Measurements from ENCODE around the gene TMC8.

The TMC8 gene

DNA sequence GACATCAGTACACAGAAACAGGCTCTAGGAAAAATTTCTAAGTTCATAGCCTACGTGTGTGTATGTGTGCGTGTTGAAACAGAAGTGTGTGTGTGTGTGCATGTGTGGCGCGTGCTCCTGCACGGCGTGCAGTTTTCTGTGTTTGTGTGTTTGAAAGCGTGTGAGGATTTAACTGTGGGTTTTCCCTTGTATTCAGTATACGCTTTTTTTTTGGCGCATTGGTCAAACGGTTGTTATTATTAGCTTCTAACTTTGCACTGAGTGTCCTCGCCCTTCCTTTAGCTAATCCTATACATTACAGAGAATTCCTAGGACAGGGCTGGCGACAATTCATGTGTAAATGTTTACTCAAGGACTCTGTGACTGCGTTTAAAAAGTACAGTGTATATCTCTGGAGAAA is 25.0 kb upstream of the TMC8 start:
- ATAC-seq (ENCODE audit: insufficient read depth, low read depth) = no peak
- no peak for DNase-seq

DNA sequence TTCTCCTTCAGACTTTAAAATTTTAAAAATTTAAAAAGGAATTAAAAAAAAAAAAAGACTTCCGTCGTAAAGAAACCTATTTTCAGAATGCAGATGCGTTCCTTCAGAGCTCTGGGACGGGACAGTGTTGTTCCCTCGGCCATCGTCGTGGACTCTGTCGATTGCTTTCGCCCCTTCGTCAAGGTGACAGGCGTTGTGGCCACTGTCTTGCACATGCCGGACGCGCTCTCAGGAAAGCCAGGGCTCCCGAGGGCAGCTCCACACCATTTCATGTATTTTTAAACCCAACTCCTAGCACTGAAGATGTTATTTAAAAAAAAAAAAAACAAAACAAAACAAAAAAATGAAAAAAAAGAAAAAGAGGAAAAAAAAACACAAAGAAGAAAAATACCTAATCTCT is 24.4 kb upstream of the TMC8 start:
- Histone ChIP-seq H4K20me1 (ENCODE audit: insufficient read depth, low read length) (no peaks in the 10 kb centered on the region), H3K4me2 (ENCODE audit: insufficient read depth, low read length) (no peak overlapping the region), H3K27me3 (ENCODE audit: insufficient read depth, low read length, poor library complexity) (no peaks in the 10 kb centered on the region), H3K27ac (ENCODE audit: low read length) (no peak overlapping the region), H3K4me1 (ENCODE audit: insufficient read depth, low read length) (no peaks in the 10 kb centered on the region), H3K9me3 (ENCODE audit: insufficient read depth, low read length, severe bottlenecking) (no peaks in the 10 kb centered on the region), H2AFZ (ENCODE audit: low read depth, low read length) (no peak overlapping the region), H3K4me3 (ENCODE audit: low read depth in 1 of 2, low read length in 2 of 2) (no peak overlapping the region), H3K9ac (ENCODE audit: low read depth, low read length) (no peak overlapping the region), H3K36me3 (ENCODE audit: insufficient read depth, low read length) (peaks cover 37% of the 10 kb centered on the region), H3K79me2 (ENCODE audit: insufficient read depth, low read length) (no peaks in the 10 kb centered on the region)
- ATAC-seq (ENCODE audit: insufficient read depth, low read depth) = no peak
- TF ChIP-seq, protein P1, sequence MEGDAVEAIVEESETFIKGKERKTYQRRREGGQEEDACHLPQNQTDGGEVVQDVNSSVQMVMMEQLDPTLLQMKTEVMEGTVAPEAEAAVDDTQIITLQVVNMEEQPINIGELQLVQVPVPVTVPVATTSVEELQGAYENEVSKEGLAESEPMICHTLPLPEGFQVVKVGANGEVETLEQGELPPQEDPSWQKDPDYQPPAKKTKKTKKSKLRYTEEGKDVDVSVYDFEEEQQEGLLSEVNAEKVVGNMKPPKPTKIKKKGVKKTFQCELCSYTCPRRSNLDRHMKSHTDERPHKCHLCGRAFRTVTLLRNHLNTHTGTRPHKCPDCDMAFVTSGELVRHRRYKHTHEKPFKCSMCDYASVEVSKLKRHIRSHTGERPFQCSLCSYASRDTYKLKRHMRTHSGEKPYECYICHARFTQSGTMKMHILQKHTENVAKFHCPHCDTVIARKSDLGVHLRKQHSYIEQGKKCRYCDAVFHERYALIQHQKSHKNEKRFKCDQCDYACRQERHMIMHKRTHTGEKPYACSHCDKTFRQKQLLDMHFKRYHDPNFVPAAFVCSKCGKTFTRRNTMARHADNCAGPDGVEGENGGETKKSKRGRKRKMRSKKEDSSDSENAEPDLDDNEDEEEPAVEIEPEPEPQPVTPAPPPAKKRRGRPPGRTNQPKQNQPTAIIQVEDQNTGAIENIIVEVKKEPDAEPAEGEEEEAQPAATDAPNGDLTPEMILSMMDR (IDR thresholded peaks at IDR 0.05; ENCODE audit: borderline replicate concordance, extremely low read depth, low read length, poor library complexity, severe bottlenecking) = no peak
- no peak for TF ChIP-seq EZH2 (IDR thresholded peaks at IDR 0.05; ENCODE audit: borderline replicate concordance, low read depth, low read length, severe bottlenecking)
- no peak for DNase-seq

More for the DNA sequence above, 25.0 kb upstream of the TMC8 start:
- Histone ChIP-seq H3K4me1 (ENCODE audit: insufficient read depth, low read length) (no peaks in the 10 kb centered on the region), H4K20me1 (ENCODE audit: insufficient read depth, low read length) (no peaks in the 10 kb centered on the region), H3K79me2 (ENCODE audit: insufficient read depth, low read length) (no peaks in the 10 kb centered on the region), H2AFZ (ENCODE audit: low read depth, low read length) (no peak overlapping the region), H3K9ac (ENCODE audit: low read depth, low read length) (no peak overlapping the region), H3K9me3 (ENCODE audit: insufficient read depth, low read length, severe bottlenecking) (no peaks in the 10 kb centered on the region), H3K4me3 (ENCODE audit: low read depth in 1 of 2, low read length in 2 of 2) (no peak overlapping the region), H3K27me3 (ENCODE audit: insufficient read depth, low read length, poor library complexity) (no peaks in the 10 kb centered on the region), H3K36me3 (ENCODE audit: insufficient read depth, low read length) (peaks cover 41% of the 10 kb centered on the region), H3K27ac (ENCODE audit: low read length) (no peak overlapping the region), H3K4me2 (ENCODE audit: insufficient read depth, low read length) (no peak overlapping the region)
- TF ChIP-seq EZH2 (IDR thresholded peaks at IDR 0.05; ENCODE audit: borderline replicate concordance, low read depth, low read length, severe bottlenecking) = no peak
- TF ChIP-seq, protein P1 (IDR thresholded peaks at IDR 0.05; ENCODE audit: borderline replicate concordance, extremely low read depth, low read length, poor library complexity, severe bottlenecking) = no peak

DNA sequence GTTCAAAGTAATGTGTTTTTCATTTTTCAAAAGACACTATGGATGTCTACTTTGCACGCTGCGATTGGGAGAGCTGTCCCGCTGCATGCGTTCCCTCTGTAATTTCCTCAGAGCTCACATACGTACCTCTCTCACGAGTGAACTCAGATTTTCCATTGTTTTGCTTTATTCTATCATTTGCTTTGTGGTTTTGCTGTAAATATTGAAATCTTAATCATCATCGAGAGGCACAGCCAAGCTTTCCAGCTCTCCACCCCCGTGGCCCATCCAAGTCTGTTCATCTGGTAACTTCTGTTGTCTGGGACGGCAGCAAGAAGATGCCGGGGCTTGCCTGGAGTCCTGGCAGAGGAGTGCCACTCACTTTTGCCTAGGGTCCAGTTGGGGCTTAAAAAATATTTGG is 23.1 kb upstream of the TMC8 start:
- Histone ChIP-seq H3K27ac (ENCODE audit: low read length) (no peak overlapping the region), H3K9ac (ENCODE audit: low read depth, low read length) (no peak overlapping the region), H3K4me2 (ENCODE audit: insufficient read depth, low read length) (no peak overlapping the region), H3K9me3 (ENCODE audit: insufficient read depth, low read length, severe bottlenecking) (no peaks in the 10 kb centered on the region), H3K4me1 (ENCODE audit: insufficient read depth, low read length) (no peaks in the 10 kb centered on the region), H4K20me1 (ENCODE audit: insufficient read depth, low read length) (no peaks in the 10 kb centered on the region), H3K36me3 (ENCODE audit: insufficient read depth, low read length) (peaks cover 25% of the 10 kb centered on the region), H3K79me2 (ENCODE audit: insufficient read depth, low read length) (no peaks in the 10 kb centered on the region), H3K4me3 (ENCODE audit: low read depth in 1 of 2, low read length in 2 of 2) (no peak overlapping the region), H3K27me3 (ENCODE audit: insufficient read depth, low read length, poor library complexity) (no peaks in the 10 kb centered on the region), H2AFZ (ENCODE audit: low read depth, low read length) (no peak overlapping the region)
- no peak for TF ChIP-seq EZH2 (IDR thresholded peaks at IDR 0.05; ENCODE audit: borderline replicate concordance, low read depth, low read length, severe bottlenecking)
- TF ChIP-seq, protein P1 (IDR thresholded peaks at IDR 0.05; ENCODE audit: borderline replicate concordance, extremely low read depth, low read length, poor library complexity, severe bottlenecking) = no peak
- ATAC-seq (ENCODE audit: insufficient read depth, low read depth) (no peak), DNase-seq (no peak)

Measured in DND-41 (cell line).